ENCODE results near the gene HELZ2.

DNA sequence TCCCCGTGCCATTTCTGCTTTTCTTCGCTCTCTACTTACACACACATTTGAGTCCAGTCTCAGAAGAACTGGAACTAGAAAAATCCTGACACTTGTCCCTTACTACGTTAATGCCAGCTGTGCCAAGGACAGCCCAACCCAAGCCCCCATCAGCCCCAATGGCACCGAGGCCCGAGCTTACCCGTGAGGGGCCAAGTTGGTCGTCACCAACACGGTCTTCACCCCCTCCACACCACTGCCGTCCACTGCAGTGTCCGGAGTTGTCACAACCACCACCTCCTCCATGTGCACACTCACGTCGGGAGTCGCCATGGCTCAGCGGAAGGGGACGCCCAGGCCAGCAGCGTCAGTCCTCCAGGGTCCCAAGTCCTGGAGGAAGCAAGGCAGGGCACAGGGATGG is 45.0 kb upstream of the HELZ2 start:
- no peak for TF ChIP-seq CTCF (IDR thresholded peaks at IDR 0.05)
- no peak for TF ChIP-seq POLR2A (IDR thresholded peaks at IDR 0.05)
